CD4-positive, alpha-beta T cell treated with Interleukin-1 beta for 1 hour (primary cell): Measurements from ENCODE around the gene EEPD1.

Source experiments
- DNase-seq, 2 donors: peaks; one replicate each; pipeline ENCODE4 v3.0.0-alpha.2; 2020 to 2022

Gene EEPD1

DNA sequence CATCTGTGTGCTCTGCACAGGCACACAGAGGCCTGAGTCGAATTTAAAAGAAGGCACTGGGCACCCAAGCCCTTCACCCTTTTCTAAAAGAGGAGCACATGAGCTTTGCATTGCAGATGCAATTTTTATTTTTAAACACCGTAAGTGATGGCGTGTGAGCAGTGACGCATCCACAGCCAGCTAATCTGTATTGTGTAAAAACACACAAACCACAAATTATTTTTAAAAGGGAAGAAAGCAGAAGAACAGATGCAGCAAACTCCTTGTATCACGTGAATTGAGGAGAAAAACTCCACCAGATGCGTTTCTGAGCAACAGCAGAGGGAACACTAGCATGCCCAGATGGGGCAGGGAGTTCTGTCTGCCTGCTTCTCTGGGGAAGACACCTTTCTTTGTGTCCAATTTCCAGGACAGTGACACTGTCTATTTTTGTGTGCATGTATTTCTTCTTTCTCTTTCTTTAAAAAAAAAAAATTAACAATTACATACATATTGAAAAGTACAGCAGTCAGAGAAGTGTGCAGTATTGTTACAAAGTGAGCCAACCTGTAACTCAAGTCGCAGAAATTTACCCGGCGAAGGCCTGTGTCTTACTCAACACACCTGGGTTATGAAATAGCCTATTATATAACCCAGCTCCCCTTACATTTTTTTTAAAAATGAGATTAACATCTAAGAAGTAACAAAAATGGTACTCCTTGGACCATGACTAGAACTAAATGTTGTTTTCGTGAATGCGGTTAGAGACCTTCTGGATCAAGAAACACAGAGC is 39.2 kb downstream of the EEPD1 start:
- DNase-seq = peak; percentile 11 to 63

DNA sequence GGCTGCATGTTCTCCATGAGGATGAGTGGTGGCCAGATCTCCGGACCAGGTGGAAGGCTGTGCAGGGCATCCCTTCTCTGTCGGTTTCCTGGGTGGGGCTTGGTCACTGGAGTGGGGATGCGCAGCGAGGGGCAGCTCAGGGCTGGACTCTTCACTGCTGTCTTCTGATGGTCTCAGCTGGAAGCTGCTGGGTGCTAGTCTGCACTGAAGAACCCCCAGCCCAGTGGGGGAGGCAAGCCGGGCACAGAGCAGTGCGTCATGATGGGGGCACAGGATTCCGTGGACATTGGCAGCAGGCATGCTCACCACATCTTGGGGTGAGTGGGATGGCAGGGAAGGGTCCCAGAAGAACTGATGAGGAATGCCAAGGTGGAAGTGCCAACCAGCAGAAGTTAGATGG is 39.8 kb downstream of the EEPD1 start:
- DNase-seq = no peak

DNA sequence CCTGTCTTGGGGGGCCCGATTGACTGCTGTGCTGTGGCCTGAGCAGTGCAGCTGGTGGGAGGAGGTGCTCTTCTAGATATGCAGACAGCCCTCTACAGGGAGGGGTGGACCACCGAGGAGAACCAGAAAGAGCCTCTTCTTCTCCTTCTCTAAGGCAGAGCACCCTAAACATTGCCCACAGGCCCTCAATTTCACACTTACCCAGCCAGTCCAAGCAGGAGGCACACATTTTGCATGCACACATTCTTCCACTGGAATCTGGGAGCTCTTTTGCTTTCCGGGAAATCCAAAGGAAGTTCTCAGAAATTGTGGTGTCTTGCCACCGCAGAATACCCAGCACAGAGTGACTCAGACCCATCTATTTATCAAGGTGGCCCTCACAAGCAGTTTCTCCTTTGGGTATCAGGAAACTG is 45.8 kb downstream of the EEPD1 start:
- no peak for DNase-seq

DNA sequence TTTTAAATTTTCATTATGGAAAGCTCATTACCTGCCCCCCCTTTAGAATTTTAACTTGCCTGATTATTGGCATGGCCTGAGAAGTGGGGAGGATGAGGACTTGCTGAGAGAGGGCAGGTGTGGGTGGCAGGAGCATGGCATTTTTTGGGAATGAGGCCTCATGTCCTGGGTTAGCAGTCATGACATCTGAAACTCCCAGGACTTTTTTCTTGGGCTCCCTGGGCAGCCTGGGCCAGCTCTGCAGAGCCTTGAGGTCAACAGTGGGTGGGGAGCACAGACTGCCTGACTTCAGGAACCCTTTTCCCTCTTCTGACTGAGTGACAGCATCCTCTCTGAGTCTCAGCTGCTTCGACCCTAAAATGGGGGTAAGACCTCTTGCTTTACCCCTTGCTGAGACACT is 46.3 kb downstream of the EEPD1 start:
- no peak for DNase-seq

DNA sequence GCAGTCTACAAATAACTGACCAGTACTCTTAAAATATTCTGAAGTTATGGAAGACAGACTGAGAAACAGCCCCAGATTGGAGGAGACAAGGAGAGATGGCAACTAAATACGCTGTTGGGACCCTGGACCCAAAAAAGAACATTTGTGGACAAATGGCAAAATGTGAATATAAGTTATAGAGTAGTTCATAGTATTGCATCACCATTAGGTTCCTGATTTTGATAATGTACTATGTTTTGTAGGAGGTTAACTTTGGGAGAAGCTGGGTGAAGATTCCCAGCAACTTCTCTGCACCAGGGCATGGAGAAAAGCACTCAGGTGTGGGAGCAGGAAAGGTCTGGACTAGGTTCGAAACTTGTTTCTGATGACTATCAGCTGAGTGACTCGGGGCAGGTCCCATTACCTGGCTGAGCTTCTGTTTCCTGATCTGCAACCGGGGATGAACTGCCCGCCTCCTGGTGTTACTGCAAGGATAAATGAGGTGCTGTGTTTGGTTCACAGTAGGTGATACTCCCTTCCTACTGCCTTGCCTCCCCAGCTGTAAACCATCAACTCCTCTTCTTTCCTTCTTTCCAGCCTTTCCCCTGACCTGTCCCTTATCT is 48.2 kb downstream of the EEPD1 start:
- DNase-seq = no peak

DNA sequence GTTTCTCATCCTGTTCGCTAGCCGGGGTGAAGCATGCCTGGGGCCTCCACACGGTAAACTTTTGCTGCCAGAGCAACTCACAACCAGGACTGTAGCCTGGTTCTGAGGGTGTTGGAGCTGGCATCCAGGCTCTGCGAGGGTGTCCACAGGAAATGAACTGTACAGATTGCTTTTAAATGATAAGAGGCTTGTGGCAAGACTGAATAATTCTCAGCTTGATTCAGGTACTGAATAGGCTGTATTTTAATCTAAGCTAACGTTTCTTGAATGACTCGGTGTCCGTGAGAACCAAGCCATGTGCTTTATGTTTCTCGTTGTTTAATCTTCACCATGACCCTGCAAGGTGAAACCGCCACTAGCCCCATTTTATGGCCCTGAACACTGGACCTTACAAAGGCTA is 49.3 kb downstream of the EEPD1 start:
- no peak for DNase-seq

DNA sequence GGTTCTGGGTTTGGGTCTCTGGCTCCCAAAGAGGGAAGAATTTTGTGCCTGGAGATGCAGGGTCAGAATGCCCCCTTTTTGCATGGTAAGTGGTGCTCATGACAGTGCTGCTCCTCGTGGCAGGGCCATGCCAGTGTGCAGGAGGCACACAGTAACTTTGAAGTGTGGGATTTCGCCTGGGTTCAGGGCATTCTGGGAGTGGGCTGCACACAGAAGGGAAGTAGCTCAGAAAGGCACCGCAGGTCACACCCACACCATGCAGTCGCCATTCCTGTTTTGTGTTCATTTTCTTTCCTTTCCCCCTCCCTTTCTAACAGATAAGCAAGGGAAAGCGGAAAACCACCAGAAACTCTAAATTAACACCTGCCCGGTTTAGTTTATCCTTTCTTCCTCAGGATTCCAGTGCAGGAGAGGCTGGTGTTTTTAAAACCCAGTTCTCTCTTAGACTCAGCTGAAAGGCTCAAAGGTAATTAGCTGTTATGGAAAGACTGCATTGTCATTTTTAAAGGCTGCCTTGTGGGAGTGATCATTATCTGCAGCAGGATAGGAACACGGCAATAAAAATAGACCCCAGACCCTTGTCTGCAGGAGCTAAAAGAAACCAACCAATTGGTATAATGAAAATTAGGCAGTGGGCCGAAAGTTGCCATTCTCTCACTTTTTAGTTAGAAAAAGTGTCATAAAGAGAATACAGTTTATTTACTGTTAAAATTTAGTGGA is 50.2 kb downstream of the EEPD1 start:
- DNase-seq = no peak

DNA sequence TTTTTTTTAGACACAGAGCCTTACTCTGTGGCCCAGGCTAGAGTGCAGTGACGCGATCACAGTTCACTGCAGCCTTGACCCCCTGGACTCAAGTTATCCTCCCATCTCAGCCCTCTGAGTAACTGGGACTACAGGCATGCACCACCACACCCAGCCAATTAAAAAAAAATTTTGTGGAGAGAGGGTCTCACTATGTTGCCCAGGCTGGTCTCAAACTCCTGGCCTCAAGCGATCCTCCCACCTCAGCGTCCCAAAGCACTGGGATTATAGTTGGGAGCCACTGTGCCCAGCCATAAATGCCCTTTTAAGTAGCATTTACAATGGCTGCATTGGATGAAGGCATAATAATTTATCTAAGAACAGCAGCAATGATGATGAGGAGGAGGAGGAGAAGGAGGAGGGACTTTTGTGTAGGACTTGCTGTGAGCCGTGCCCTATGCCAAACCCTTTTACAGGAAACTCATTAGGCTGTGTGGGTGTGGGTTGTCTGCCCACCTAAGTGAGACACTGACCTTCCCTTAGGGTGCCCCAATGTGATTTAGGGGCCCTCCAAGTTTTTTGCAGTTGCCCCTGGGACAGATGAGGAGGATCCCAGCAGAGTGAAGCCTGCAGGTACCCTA is 51.1 kb downstream of the EEPD1 start:
- DNase-seq = no peak

DNA sequence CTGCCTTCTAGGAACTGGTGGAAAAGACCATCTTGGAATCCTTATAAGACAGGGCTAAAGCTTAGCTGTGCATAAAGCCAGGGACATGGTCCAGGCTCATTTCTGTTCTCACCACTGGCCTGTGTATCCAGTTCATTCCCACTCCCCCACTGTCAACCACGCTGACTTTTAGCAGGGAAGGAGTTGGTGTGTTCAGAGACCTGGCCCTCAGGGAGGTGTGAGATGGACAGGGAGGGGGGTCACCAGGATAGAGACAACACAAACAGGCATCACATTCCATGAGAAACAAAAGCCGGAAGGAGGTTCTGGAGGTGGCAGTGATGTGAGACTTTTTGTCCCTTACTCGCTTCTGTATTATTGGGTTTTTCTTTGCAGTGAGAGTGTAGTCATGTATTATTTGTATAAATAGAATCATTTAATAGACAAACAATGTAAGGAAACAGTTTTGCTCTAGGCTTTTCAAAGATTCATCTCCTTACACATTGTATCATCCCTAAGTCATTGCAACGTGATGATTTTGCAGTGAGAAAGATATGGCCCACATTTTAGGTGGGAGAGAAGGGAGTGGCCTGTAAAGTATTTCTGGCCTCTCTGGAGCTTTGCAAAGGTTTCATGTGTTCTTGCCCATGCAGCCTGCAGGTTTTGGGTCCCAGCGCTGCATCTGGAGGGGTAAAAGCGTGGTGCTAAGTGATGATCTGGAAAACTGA is 52.0 kb downstream of the EEPD1 start:
- DNase-seq = no peak

DNA sequence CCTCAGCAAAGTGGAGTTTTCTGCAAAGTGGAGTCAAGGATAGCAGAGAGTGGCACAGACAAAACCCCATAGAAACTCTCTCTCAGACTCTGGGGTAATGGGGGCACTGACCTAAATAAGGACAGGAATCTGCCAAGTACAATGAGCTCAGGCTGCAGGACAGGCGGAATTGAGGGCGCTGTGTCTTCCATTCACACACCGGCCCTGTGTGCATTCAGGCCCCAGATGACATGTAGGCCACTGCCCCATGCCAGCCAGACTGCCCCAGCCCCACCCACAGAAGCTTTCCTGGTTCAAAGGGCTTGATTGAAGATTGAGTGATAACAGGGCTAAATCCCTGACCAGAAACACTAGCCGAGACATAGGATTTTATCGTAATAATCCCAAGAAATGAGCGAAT is 52.7 kb downstream of the EEPD1 start:
- no peak for DNase-seq

DNA sequence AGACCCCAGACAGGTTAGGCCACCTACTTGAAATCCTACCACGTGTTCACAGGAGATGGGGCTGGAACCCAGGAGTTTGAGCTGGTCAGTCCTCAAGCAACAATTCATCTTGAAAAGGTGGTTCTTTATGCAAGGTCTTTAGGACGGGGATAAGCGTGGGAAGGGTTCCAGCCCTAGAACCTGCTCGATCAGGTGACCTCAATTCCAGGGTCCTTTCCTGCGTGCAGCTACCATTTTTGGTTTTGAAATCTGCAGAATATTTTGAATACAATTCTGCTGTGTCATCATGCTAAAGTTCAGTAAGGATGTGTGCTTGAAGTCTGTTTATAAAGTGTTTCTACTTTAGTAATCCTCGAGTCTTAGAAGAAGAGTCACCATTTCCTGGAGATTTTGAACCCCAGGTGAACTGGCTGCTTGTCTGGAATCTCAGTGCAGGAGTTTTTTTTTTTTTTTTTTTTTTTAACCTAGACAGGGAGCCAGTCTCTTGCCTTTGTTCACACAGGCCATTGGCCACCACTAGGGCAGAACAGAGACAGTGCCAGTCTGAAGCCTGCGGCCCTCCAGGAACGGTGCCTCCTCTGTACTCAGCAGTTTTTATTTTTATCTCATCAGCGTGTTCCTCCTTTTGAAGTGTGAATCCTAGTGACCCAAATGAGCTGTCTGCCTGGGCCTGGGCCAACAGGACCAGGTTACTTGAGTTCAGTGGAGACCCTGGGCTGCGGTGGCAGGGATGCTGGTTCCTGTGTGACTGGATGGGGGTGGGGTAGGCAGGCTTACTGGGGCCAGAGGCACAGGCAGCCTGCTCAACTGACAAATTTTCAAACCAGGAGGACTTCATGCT is 54.6 kb downstream of the EEPD1 start:
- peak; percentile 34 to 56 for DNase-seq

DNA sequence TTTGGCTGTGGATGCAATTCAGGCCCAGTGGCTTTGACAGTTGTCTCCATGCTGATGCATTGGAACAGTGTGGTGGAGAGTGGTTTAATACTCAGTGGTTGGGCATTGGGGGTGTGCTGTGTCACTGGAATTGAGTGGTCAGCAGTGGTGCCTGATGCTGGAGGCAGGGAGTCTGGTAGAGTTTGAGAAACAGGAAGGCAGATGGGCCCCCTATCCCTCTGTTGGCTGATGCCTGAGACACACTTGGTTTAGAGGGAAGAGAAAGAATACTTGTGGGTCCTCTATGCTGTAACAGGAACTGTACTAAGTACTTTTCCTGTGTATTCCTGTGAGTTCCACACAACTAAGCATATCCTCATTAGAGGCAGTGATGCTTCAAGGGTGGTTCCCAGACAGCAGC is 55.4 kb downstream of the EEPD1 start:
- DNase-seq = no peak

DNA sequence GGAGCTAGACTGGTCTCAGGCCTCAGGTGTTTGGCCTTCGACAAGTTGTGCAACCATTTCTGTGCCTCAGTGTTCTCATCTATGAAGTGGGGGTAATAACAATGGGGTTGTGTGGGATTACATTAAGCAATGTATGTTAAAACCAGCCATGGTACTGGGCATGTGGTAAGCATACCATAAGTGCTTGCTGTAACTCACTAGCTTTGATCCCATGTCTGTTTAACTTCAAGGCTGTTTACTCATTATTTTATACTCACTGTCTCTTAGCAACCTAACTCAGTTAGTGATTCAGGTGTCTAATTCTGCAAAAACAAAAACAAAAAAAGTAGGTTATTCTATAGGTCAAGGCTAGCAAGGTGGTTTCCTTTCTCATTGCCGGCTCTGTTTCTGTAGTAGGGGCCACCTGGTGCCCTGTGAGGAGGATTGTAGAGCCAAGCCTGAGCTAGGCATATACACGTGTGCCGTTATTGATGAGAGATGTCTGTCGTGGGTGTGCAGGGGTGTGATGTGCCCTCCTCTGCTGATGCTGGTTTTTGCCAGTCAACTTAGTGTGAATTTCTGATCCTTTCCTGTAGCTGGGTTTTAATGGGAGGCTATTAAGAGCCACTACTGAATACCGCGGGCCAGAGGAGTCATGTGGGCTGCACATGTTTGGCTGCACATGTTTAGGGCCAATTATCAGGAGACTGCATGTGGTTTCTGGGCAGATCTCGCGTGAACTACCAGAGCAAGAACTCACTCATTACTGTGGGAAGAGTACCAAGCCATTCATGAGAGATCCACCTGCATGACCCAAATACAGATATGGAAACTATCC is 56.2 kb downstream of the EEPD1 start:
- peak; percentile 20 to 42 for DNase-seq

DNA sequence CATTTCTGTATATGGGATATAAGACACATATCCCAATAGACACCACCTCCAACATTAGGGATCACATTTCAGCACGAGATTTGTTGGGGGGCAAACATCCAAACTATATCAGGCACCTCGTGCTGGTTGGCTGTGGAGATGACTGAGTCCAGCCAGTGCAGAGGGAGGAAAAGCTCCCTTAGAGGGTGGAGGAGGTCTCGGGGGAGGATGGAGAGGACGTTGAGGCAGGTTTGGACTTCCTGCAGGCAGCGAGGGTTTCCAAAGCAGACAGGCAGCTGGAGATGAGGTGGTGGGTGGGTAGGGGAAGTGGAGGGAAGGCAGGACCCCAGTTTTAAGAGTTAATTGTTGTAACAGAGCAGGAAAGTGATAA is 56.7 kb downstream of the EEPD1 start:
- no peak for DNase-seq

DNA sequence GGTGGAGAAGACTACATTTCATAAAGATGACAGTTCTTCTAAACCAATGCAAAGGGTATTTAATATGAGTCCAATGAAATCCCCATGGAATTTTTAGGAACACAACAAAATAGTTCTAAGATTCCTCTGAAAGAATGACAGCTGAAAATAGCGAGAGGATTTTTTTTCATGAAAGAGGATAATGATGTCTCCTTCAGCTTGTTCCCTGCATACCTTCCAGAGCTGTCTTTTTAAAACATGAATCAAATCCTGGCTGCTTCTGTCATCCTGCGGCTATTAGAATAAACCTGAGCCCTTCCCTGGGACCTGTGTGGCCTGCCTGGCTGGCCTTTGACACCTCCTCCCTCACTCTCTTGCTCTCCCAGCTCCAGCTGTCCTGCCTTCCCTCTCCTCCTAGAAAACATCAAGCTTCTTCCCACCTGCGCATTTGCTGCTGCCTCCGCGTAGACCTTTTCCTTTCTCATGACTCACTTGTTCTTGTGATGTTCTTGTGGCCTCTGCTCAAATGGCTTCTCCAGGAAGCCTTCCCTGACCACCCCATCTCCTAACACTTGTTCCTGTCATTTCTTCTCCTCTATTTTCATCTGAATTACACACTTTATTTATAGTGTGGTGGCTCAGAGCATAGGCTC is 57.4 kb downstream of the EEPD1 start:
- DNase-seq = no peak

DNA sequence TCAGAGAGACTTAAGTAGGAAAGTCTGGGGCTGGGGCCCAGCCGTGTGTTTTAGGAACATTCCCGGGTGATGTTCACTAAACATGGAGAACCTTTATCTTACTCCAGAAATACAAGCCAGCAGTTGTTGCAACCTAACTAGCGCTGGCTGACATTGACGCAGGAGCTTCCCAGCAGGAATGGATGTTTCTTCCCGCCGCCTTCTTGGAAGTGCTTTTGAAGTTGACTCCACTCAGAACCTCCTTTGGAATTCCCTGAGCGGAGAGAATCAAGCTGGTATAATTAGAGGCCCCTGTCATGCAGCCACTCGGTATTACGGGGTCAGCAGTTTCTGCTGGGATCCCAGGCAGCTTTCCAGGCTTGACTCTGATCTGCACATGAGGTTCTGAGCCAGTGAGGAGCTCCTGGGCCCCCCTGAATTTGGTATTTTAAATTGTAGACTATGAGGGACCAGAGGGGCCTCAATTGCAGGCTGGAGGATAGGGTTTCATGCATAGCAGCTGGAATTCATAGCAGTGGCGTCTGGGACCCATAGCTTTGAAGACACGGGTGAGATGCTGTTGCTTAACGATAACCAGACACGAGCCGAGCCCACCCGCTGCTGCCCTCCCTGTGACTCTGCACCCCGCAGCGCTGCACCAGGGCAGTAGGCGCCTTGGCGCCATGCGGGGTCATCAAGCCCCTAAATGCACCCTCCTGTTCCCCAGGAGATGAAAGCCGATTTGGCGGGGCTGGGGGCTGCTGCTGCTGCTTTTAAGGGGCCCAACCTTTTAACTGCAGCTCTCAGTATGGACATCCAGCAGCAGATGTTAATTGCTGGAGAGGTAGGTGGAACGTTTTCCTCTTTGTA is 61.8 kb downstream of the EEPD1 start:
- no peak for DNase-seq

DNA sequence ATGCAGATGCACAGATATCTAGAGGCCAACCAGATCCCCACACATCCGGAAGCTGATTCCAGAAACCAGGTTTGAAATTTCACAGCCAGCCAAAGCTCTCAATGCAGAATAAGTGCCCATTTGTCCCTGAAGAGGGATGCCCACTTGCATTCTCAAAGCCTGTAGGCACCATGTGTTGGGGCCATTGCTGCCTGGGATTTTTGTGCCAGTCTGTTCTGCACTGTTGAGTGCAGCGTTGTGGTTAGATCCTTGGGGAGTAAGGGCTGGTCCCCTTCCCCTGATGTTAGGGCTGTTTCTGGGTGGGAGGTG is 62.4 kb downstream of the EEPD1 start:
- DNase-seq = no peak

DNA sequence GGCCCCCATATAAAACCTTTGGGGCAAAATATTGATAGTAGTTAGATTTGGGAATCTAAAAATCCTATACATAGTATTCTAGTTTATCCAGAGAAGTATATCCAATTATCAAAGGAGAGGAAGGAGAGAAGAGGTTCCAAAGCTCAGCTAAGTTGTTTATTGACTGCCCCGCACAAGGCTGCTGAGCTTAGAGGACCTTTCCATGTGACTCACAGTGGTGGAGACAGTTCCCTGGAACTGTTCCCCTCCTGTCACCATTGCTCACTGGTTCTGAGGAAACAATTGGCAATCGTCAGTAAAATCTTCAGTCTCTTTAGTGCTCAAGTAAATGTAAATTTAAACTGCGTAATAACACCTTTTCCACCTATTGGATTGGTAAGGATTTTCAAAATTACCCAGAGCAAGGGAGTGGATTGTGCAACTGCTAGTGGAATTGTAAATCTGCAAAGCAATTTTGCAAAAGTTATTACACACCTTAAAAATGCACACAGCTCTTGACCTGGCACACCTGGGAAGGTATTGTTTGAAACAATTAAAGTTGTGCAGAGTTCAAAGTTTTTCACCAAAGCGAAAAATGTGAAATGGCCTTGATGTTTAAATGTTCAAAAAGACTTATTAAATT is 63.1 kb downstream of the EEPD1 start:
- no peak for DNase-seq

DNA sequence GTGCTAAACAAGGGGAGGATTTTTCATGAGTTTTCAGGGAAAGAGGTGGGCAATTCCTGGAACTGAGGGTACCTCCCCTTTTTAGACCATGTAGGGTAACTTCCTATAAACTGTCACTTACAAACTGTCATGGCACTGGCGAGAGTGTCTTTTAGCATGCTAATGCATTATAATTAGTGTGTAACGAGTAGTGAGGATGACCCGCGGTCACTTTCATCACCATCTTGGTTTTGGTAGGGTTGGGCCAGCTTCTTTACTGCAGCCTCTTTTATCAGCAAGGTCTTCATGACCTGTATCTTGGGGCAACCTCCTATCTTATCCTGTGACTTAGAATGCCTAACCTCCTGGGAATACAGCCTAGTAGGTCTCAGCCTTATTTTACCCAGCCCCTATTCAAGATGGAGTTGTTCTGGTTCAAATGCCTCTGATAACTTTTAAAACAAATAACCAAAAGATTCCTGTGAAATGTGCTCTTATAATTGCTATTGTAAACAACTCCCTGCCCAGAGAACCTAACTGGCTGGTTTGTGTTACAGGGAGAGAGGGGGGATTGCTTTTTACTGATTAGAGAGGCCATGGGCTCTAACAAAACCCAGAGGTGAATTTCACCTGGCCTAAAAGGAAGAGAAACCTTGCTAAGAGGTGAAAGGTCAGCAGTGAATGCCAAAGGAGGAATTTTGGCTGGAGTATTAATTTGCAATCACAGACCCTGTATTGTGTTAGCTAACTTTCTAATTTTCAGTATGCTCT is 64.3 kb downstream of the EEPD1 start:
- DNase-seq = no peak
